Skeletal muscle tissue (tissue), 4 donors: ENCODE measurements around the gene C19orf33. TPM values are rescaled to one million over a fixed set of nuclear protein-coding genes. Genes with fewer than 3 reads are reported as not detected.
A peak's percentile ranks its signal among the peaks of the same experiment; 100 is the strongest.

ENCODE experiments used
- H3K27ac ChIP-seq: one replicate; pipeline ENCODE4 v1.7.0; 2013; ENCODE audit warnings: mild to moderate bottlenecking, low read depth, low read length, inconsistent platforms
- H3K27me3 ChIP-seq, 3 donors: one replicate each; pipeline ENCODE4 v1.7.0; 2013; ENCODE audit warnings: low read length in 3 of 3; ENCODE audit not compliant: control insufficient read depth in 3 of 3, insufficient read depth in 3 of 3
- H3K36me3 ChIP-seq, 3 donors: one replicate each; pipeline ENCODE4 v1.7.0; 2013; ENCODE audit warnings: low read length in 3 of 3; ENCODE audit not compliant: control insufficient read depth in 3 of 3, insufficient read depth in 3 of 3
- H3K4me1 ChIP-seq, 3 donors: one replicate each; pipeline ENCODE4 v1.7.0; 2013; ENCODE audit warnings: low read length in 3 of 3, mild to moderate bottlenecking in 3 of 3; ENCODE audit not compliant: control insufficient read depth in 3 of 3, insufficient read depth in 3 of 3
- H3K4me3 ChIP-seq, 3 donors: one replicate each; pipeline ENCODE4 v1.7.0; 2013; ENCODE audit warnings: low read length in 3 of 3
- H3K9ac ChIP-seq, 3 donors: one replicate each; pipeline ENCODE4 v1.7.0; 2013; ENCODE audit warnings: low read length in 3 of 3, mild to moderate bottlenecking in 3 of 3, moderate library complexity in 2 of 3, low read depth in 1 of 3
- H3K9me3 ChIP-seq, 3 donors: one replicate each; pipeline ENCODE4 v1.7.0; 2013; ENCODE audit warnings: low read length in 3 of 3; ENCODE audit not compliant: control insufficient read depth in 3 of 3
- total RNA-seq: library from RNA; depleted of rRNA; stranded (reverse); fragments of >200 nt; gene quantifications from one replicate; pipeline ENCODE4 v1.2.3, GENCODE V29; 2014
- donor health status: Osteomylitis.

The C19orf33 gene
- total RNA-seq, 1 donor from 2014 or later, result not detected

DNA sequence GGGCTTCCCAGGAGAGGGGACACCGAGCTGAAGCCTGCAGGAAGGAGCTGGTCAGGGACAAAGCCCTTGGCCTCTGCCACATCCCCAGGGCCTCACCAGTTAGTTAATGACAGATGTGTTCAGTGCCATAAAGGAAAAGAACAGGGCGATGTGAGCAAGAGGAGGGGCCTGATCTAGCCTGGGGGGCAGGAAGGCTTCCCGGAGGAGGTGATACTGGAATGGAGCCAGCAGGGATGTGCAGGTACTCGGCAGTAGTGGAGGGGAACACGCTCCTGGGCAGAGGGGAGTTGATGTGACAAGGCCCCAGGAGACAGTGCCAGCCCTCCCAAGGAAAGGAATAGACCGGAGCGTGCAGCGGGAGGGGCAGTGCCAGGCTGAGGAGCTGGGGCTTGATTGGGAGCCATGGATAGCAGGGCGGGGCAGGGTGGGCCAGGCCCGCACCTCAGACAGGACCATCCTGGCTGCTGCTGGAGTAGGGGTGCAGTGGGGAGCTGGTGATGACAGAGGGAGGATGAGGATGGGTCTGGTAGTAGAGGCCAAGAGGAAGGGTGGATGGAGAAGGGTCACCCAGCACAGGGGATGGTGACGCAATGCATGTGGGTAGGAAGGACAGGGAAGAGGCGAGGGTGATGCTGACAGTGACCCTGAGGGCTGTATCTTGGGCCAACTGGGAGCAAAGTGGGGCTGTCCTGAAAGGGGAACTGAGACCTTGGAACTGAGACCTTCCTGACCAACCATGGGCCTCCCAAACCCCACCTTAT lies 4.1 kb downstream of the C19orf33 start:
- peaks cover 15 to 25% (median 19%) of the 10 kb centered on the region in 3 donors for H3K36me3 ChIP-seq
- no peaks in the 10 kb centered on the region for H3K9me3 ChIP-seq
- H3K9ac ChIP-seq, result no peak overlapping the region
- H3K27me3 ChIP-seq, result no peaks in the 10 kb centered on the region
- no peak overlapping the region for H3K27ac ChIP-seq
- no peak overlapping the region for H3K4me3 ChIP-seq
- H3K4me1 ChIP-seq, result no peaks in the 10 kb centered on the region

DNA sequence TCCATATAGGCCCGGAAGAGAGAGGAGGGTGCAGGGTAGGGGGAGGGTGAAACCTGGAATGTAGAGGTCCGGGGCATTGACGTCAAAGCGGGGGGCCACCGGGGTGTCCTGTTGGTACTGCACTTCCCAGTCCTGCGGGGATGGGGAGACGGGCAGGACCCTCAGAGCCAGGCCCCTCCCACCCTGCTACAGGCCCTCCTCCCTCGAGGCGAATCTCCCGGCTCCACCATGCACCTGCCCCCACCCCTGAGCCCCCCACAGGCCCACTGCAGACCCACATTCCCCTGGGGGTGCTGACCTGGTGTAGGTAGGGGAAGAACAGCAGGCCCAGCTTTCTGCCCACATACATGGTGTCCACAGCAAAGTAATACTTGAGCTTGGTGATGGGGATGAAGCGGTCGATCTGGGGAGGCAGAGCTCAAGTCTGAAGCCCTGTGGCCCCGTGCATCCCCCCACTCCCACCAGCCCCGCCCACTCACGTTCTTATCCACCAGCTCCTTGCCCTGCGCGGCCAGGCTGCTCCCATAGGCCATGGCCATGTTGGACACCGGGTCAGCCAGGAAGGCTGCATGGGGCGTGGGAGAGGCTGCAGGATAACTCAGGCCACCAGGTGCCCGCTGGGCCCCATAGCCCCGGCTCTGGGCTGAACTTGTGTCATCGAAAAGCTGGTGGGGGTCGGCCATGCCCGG lies 5.0 kb downstream of the C19orf33 start:
- Histone ChIP-seq H3K4me3 (no peak overlapping the region), H3K27ac (no peak overlapping the region), H3K27me3 (no peaks in the 10 kb centered on the region), H3K9ac (no peak overlapping the region), H3K9me3 (no peaks in the 10 kb centered on the region), H3K4me1 (no peaks in the 10 kb centered on the region), H3K36me3 (peaks cover 15 to 25% (median 19%) of the 10 kb centered on the region in 3 donors)

DNA sequence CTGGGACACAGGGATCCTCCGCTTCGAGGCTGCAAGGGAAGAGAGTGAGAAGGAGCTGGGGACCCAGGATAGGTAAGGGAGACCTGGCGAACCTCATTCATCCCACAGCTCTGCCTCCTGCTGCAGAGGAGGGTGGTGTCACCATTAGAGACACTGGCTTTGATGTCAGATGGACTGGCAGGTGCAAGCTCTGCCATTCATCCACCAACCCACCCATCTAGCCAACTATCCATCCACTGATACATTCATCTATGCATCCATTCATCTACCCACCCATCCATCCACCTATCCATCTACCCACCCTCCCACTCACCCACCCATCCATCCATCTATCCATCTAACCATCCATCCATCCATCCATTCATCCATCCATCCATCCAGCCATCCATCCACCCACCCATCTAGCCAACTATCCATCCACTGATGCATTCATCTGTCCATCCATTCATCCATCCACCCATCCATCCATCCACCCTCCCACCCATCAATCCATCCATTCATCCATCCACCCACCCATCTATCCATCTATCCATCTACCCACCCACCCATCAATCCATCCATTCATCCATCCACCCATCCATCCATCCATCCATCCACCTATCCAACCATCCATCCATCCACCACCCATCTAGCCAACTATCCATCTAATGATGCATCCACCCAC lies 5.7 kb downstream of the C19orf33 start:
- Histone ChIP-seq H3K9me3 (no peaks in the 10 kb centered on the region), H3K27ac (no peak overlapping the region), H3K36me3 (peaks cover 15 to 25% (median 19%) of the 10 kb centered on the region in 3 donors), H3K27me3 (no peaks in the 10 kb centered on the region), H3K9ac (no peak overlapping the region), H3K4me1 (no peaks in the 10 kb centered on the region), H3K4me3 (no peak overlapping the region)

DNA sequence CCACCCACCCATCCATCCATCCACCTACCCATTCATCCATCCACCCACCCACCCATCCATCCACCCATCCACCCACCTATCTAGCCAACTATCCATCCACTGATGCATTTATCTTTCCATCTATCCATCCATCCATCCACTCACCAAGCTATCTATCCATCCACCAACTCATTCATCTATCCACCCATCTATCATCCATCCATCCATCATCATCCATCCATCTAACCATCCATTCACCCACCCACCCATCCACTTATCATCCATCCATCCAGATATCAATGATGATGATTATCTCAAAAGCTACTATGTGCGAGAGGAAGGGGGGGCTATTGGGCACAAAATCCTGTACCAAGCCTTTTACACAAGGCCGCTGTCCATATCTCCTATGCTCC lies 6.2 kb downstream of the C19orf33 start:
- H3K27me3 ChIP-seq, result no peaks in the 10 kb centered on the region
- H3K9me3 ChIP-seq, result no peaks in the 10 kb centered on the region
- peaks cover 15 to 25% (median 19%) of the 10 kb centered on the region in 3 donors for H3K36me3 ChIP-seq
- no peak overlapping the region for H3K27ac ChIP-seq
- no peak overlapping the region for H3K4me3 ChIP-seq
- no peak overlapping the region for H3K9ac ChIP-seq
- peaks cover 2 to 3% (median 2%) of the 10 kb centered on the region in 3 donors for H3K4me1 ChIP-seq

DNA sequence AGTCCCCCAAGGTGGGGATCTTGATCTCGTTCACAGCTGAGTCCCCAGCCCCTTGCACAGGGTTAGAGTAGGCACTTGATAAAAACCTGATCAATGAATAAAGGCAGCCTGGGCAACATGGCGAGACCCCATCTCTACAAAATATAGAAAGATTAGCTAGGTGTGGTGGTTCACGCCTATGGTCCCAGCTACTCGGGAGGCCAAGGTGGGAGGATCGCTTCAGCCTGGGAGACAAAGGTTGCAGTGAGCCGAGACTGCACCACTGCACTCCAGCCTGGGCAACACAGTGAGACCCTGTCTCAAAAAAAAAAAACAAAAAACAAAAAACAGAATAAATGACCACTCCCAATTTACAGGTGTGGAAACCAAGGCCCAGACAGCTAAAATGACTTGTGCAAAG lies 6.9 kb downstream of the C19orf33 start:
- Histone ChIP-seq H3K4me1 (peaks cover 4 to 6% (median 5%) of the 10 kb centered on the region in 3 donors), H3K36me3 (peaks cover 15 to 23% (median 19%) of the 10 kb centered on the region in 3 donors), H3K27ac (no peak overlapping the region), H3K9me3 (no peaks in the 10 kb centered on the region), H3K4me3 (no peak overlapping the region), H3K27me3 (no peaks in the 10 kb centered on the region), H3K9ac (no peak overlapping the region)

DNA sequence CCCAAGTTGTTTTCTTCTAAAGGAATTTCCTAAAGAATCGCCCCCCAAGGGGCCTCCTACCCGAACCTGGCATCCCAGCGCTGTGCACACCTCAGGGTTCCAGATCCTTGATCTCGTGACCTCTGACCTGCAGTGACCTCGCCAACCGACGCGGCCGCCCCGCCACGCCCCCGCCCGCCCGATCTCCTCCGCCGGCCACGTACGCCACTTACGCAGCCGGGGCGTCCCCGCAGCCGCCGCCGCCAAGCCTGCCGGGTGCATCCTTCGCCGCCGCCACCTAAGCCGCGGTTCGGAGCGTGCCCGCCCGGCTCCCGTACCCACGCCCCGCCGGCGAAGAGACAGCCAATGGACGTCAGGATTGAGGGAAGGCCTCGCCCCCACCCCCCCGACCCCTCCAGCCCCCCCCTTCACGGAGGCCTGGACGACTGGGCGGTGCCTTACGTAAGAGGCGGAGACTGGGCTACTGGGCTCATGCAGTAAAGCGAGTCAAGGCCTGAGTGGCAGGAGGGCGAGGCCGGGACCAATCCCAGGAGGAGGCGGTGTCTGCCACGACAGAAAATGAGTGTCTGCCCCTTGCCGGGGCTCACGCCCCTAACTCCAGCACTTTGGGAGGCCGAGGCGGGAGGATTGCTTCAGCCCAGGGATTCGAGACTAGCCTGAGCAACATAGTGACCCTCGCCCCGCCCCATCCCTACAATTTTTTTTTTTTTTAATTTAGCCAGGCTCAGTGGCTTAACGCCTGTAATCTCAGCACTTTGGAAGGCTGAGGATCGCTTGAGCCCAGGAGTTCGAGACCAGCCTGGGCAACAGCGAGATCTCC lies 11.8 kb downstream of the C19orf33 start, which contains the start of gene YIF1B:
Gene YIF1B (minus strand): TSS at position 291 of the 820 bp plus-strand sequence. CDS start 30 bp downstream, at position 261.
- Histone ChIP-seq H3K36me3 (no peaks in the 10 kb centered on the region), H3K9ac (peak within 1 kb of the TSS; percentile 83 to 85 (median 83)), H3K4me3 (peak within 1 kb of the TSS; percentile 83 to 88 (median 88)), H3K9me3 (no peaks in the 10 kb centered on the region), H3K4me1 (peaks cover 18 to 22% (median 21%) of the 10 kb centered on the region in 3 donors), H3K27ac (peak within 1 kb of the TSS; percentile 84), H3K27me3 (peaks cover 0 to 18% (median 11%) of the 10 kb centered on the region in 3 donors)

DNA sequence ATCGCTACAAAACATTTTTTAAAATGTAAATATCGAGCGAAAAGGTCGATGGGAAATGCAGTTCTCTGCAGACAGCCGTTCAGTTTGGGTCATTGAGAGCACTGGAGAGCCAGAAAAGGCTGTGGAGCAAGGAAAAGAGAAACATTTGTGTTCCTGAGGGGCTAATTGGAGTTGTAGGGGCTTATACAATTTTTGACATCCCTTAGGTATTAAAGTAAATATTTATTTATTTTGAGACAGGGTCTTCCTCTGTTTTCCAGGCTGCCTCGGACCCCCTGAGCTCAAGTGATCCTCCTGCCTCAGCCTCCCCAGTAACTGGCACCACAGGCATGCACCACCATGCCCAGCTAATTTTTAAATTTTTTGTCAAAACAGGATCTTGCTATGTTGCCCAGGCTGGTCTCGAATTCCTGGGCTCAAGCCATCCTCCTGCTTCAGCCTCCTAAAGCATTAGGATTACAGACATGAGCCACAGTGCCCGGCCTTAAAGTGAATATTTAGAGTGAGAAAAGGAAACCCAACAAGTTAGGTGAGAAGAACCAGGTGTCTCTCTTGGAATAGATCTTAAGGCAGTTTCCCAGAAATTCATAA lies 12.5 kb downstream of the C19orf33 start:
- Histone ChIP-seq H3K9ac (peak overlapping the region; percentile 65 to 79 (median 78)), H3K27ac (peak overlapping the region; percentile 84), H3K36me3 (no peaks in the 10 kb centered on the region), H3K9me3 (no peaks in the 10 kb centered on the region), H3K4me1 (peaks cover 18 to 24% (median 24%) of the 10 kb centered on the region in 3 donors), H3K4me3 (peak overlapping the region; percentile 67 to 83 (median 70)), H3K27me3 (peaks cover 0 to 18% (median 17%) of the 10 kb centered on the region in 3 donors)

DNA sequence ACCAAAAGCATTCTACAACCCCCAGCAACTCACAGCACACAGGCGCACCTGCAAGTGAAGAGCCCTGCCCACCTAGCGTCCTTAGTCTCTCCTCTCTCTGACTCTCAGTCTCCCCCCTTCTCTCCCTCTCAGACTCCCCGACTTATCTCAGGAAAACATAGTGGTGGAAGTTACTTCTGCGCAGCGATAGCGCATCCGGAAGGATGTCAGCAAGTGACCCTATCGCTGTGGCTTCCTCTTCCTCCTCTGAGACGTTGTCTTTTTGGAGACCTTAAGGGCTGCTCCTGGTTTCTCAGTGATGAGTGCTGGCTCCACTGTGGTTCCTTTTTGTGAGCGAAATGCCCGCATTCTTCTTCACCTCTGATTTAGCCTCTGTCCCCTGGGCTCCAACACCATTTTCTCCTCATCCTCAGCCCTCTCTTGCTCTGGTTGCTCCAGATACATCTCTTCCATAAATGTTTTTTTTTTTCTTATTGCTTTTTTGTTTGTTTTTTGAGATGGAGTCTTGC lies 13.1 kb downstream of the C19orf33 start:
- peak overlapping the region in 1 of 3 donors; percentile 3 for H3K4me3 ChIP-seq
- peaks cover 0 to 23% (median 18%) of the 10 kb centered on the region in 3 donors for H3K27me3 ChIP-seq
- no peak overlapping the region for H3K27ac ChIP-seq
- peaks cover 18 to 28% (median 24%) of the 10 kb centered on the region in 3 donors for H3K4me1 ChIP-seq
- no peaks in the 10 kb centered on the region for H3K9me3 ChIP-seq
- no peaks in the 10 kb centered on the region for H3K36me3 ChIP-seq
- H3K9ac ChIP-seq, result no peak overlapping the region

DNA sequence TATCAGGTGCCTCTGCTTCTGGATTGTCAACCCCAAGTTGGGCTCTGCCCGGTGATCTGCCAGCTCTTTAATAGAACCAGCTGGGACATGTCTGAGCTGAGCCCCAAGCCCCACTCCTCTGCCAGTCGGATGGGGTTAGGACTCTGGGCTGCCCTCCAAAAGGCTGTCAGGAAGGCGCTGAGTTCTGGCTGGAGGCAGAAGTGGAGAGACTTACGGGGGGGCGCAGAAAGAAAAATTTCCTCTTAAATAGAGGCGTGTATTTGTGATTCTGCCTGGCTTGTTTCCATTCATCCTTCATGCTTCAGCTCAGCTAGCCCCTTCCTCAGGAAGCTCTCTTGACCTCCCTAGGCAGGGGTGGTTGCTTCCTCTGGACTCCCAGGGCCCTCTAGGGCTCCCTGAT lies 14.6 kb downstream of the C19orf33 start:
- no peak overlapping the region for H3K27ac ChIP-seq
- H3K4me3 ChIP-seq, result no peak overlapping the region
- no peak overlapping the region for H3K9ac ChIP-seq
- peaks cover 18 to 28% (median 24%) of the 10 kb centered on the region in 3 donors for H3K4me1 ChIP-seq
- H3K36me3 ChIP-seq, result no peaks in the 10 kb centered on the region
- no peaks in the 10 kb centered on the region for H3K9me3 ChIP-seq
- H3K27me3 ChIP-seq, result peaks cover 0 to 23% (median 18%) of the 10 kb centered on the region in 3 donors
